Activated T-cell treated with anti-CD3 and anti-CD28 coated beads for 24 hours (primary cell): Measurements from ENCODE around the gene SERPINA6.
"Not testable (repeated sequence)": the region's sequence is repeated elsewhere in the genome, so short reads cannot be mapped to it uniquely, and the experiment has no call there.

ENCODE experiments used
- DNase-seq: peaks from one replicate; pipeline ENCODE4 v3.0.0-alpha.2; 2020; ENCODE audit warnings: low read depth

SERPINA6 gene

DNA sequence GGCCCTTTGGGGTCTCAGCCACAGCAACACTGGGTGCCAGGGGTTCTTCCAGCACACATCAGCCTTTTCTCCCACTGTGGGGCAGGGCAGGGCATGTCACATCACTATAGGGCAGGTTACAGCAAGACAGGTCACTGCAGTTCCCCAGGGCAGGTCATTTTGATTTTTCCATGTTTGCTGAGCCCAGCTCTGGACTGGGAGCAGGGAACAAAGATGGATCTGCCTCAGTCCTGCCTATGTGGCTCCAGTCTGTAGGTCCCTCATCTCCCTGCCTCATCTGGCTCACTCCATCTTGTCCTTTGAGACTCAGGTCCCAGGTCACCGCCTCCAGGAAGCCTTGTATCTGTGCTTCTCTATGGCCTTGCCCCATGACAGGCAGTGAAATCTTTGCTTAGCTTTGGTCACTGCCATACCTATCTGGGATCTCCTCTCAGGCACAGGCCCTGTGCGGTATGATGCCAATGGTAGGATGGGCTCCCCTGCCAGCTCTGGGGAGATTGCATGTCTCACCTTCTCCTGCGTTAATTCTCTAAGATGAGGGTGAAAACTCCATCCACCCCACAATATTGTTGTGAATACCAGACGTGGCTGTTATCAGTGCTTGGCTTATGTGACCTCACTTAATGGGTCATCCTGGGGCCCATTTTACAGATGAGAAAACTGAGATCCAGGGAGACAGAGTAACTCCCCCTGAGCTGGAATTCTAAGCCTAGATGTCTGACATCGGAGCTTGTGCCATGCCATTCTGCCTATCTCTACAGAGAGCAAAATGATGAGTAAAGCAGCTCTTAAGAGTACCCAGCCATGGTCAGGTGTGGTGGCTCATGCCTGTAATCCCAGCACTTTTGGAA, 1.5 kb downstream of the SERPINA6 start:
- no peak for DNase-seq

DNA sequence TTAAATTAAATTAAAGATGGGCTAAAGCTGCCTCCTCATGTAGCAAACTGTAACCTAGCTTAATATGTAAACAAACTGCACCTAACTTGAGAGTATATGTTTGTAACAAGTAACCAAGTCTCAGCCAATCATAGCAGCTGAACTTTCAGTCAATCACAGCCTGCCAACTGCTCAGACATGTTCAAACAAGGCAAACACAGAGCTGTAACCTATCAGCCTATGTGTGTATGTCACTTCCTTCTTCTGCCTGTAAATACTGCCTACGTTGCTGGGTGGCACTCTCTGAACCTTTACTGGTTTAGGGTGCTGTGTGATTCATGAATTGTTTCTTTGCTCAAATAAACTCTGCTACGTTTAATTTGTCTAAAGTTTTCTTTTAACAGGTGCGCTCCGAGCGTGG, 2.9 kb downstream of the SERPINA6 start:
- DNase-seq: no peak

GRCh38 chr14:94317259-94317658, 5.9 kb downstream of the SERPINA6 start:
- DNase-seq: no peak

DNA sequence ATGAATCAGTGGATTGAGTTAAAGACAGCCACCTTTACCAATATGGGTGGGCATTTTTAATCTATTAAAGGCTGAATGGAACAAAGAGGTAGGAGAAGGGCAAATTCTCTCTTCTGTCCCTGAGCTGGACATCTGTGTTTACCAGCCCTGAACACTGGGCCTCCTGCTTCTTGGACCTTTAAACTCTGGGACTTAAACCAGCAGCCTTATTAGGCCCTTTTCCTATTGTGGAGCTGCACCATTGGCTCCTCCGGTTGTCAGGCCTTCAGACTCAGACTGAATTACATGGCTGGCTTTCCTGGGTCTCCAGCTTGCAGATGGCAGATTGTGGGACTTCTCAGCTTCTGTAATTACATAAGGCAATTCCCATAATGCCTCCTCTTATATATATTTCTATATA, 6.4 kb downstream of the SERPINA6 start:
- DNase-seq: no peak

- no peak for DNase-seq
These were observed 8.2 kb downstream of the SERPINA6 start for GRCh38 chr14:94314890-94315289.

DNA sequence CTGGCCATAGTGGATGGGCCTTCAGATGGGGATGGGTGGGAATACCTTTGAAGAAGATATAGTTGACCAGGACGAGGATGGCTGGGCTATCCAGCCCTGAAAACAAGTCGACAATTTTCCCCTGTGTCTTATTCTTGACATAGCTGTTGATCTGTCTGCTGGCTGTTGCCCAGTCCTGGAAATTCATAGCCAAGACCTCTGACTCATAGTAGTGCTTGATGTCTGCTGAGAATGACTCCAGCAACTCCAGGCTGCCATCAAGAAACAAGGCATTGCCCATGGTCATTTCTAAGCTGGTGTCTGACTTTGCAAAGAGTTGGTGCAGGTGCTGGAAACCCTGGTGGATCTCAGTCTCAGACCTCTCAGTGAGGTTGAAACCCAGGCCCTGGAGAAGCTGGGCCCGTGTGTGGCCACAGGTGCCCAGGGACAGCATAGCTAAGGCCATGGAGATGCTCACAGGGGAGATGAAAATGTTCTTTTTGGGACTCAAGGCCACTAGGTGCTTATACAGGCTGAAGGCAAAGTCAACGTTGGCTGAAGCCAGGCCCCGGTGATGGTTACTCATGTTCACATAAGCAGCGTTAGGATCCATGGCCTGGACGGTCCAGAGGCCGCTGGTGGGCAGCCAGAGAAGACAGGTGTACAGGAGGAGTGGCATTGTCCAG, 9.0 kb downstream of the SERPINA6 start:
- no peak for DNase-seq

DNA sequence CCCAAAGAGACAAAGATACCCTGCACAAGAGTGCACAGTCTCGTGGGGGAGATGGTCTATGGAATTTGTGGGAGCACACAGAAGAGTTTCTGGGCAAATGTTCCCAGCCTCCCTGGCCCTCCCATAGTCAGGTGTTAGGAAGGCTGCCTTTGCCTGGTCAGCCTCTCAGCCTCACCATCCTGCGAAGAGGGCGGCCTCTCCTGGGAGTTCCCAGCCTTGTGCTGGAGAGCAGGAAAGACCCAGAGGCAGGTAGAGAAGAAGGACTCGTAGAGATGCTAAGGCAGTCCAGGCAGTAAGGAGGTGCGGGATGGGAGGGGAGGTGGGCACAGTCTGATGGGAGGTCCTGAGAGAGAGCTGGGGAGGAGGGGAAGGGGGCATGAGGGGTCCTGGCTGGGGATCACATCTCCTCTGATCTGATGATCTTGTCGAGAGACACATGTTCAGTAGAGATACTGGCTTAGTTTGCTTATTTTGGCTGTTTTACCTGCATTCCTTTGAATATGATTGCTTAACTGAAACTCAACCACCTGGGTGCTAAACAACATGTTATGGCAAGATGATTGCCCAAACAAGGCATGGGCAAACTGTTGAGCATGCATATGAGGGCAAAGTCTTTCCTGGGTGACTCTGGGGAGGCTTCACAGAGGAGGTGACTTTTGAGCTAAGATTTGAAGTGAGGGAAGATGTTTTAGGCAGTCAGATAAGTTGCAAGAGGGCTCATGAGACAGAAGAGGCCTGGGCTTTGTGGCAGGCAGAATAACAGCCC, 10.5 kb downstream of the SERPINA6 start:
- DNase-seq: no peak

- no peak for DNase-seq
These were observed 12.9 kb downstream of the SERPINA6 start for GRCh38 chr14:94310248-94310647.

- DNase-seq: no peak
These were observed 13.4 kb downstream of the SERPINA6 start for GRCh38 chr14:94309721-94310120.

DNA sequence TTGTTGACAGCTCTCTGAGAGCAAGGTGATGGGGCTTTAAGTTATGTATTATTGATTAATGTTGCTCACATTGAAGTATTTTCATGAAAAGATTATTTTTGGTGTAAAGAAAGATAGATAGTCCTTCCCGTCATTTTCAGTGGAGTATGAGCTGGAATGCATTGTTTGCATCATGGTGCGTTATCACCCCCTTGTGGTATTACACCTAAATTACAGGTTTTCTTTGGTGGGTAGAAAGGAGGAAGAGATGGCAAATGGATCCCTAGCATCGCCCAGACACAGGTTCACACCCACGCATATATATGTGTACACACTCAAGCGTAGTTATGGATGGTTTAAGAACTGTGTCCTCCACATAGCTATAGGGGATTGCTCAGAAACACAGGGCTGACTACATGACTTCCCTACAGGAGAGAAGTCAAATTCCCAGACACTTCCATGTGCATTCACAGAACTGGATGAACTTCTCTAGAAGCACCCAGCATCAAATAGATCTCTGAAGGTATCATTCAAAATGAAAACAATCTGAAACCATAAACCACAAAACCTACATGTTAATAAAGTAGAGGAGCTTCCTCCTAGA, 15.6 kb downstream of the SERPINA6 start:
- DNase-seq: no peak

GRCh38 chr14:94306047-94306978, 16.8 kb downstream of the SERPINA6 start:
- no peak for DNase-seq

DNA sequence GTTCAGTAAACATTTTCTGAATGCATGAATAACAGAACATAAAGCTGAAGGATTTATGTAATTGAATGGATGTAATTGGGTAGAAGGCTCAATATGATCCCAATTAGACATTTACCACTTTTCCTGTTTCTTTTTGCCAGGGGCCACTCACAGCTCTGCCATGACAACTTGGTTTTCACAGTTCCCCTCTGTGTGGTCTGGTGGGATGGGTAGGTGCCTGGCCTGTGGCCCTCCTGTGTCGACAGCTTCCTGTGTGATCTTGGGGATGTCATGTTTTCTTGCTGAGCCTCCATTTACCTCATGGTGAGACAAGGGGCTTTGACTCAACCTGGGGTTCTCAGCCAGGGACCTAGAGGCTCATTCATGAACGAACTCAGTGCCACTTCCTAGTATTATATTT, 17.5 kb downstream of the SERPINA6 start:
- no peak for DNase-seq

- no peak for DNase-seq
These were observed 18.9 kb downstream of the SERPINA6 start for GRCh38 chr14:94304243-94304642.

GRCh38 chr14:94303111-94303510, 20.0 kb downstream of the SERPINA6 start:
- no peak for DNase-seq

GRCh38 chr14:94298130-94298529, 25.0 kb downstream of the SERPINA6 start:
- no peak for DNase-seq

GRCh38 chr14:94296181-94296545, 27.0 kb downstream of the SERPINA6 start:
- not testable (repeated sequence) for DNase-seq

GRCh38 chr14:94295360-94296180, 27.6 kb downstream of the SERPINA6 start:
- no peak for DNase-seq

DNA sequence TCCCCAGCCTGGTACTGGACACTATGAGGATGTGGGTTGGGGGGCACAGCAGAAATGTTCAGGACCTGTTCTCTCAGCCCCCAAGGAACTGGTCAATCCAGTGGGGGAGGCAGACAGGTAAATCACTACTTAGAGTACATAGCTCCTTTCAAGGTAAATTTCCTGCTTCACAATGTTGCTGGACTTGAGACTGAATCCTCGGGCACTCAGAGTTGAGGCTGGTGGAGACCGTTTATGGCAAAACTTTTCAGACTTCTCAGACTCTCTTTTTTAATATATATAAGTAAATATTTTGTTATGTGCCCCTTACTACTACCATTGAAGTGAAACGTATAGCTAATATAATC, 29.6 kb downstream of the SERPINA6 start:
- no peak for DNase-seq

DNA sequence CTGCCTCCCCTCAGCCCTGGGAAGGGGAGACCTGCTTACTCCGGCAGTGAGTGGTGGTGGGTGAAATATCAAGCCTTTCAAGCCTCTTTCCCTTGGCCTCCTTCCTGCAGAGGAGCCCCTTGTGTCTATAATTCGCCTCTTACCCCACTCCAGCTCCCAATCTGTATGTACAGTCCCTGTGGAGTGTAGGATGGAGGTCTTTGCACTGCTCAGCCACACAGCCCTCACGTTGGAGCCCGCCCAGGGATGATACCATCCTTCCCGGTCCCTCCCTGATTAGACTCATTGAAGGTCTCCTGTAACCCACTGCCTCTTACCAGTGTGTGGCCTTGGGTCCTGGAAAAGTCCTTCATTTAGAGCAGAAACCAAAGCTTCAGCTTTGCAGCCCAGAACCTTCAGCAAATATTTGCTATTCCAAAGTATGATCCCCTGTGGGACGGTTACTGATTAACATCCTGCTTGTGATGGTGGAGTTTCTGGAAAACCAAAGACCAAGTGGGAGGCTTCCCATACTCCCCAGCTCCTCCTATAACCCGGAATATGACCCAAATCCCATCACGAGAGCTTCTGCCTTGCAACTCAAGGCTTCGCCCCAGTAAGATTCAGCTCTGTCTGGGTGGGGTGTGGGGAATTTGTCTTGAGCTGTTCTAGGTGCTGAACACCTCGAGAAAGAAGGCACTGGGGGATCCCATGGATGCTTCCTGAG, 30.1 kb downstream of the SERPINA6 start, which contains the start of gene SERPINA10:
SERPINA10 (minus strand) TSS at position 397 of the 706 bp plus-strand sequence. CDS start 2,675 bp downstream, outside the sequence.
- no peak for DNase-seq

DNA sequence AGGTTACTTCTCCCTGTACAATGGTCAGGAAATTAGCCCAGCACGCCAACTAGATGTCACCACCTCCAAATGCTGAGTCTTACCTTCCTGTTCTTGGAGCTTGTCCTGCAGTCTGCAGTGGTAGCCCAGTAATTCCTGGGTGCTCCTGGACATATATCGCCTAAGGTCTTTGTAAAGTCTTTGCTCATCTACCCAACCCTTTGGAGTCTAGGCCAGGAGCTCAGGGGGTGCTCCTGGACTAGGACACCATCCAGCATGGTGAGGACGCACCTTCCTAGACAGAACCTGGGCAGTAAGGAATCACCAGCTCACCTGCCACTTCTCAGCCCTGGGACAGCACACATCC, 30.6 kb downstream of the SERPINA6 start:
- DNase-seq: no peak
